HG02981 (cell line): ENCODE measurements around the gene RBM12.

Experiments used
- ATAC-seq: cut with Tn5 transposase; IDR thresholded peaks from one replicate; pipeline ENCODE4 v1.9.1; 2021; ENCODE audit warnings: mild to moderate bottlenecking, moderate library complexity; ENCODE audit not compliant: unreplicated experiment

RBM12 gene

GRCh38 chr20:35626386-35627001, 38.2 kb downstream of the RBM12 start:
- no peak for ATAC-seq

- no peak for ATAC-seq
These were observed 38.9 kb downstream of the RBM12 start for GRCh38 chr20:35625584-35626385.

GRCh38 chr20:35621560-35621946, 43.1 kb downstream of the RBM12 start:
- ATAC-seq, result no peak

- no peak for ATAC-seq
These were observed 43.7 kb downstream of the RBM12 start for GRCh38 chr20:35620818-35621559.

- no peak for ATAC-seq
These were observed 45.3 kb downstream of the RBM12 start for GRCh38 chr20:35619196-35620095.

GRCh38 chr20:35618263-35619131, 46.2 kb downstream of the RBM12 start:
- ATAC-seq, result no peak

- ATAC-seq, result no peak
These were observed 47.1 kb downstream of the RBM12 start for GRCh38 chr20:35617397-35618262.

GRCh38 chr20:35616465-35617396, 48.0 kb downstream of the RBM12 start:
- ATAC-seq, result no peak

- ATAC-seq, result peak; percentile 78
These were observed 48.8 kb downstream of the RBM12 start, which contains the start of gene SPAG4 for GRCh38 chr20:35615667-35616464. Gene SPAG4 (plus strand): TSS chr20:35615829. CDS start chr20:35616004, 175 bp downstream.

GRCh38 chr20:35611482-35611881, 53.2 kb downstream of the RBM12 start:
- no peak for ATAC-seq

GRCh38 chr20:35610833-35611427, 53.8 kb downstream of the RBM12 start:
- ATAC-seq, result no peak

- ATAC-seq, result no peak
These were observed 57.5 kb downstream of the RBM12 start for GRCh38 chr20:35607003-35607735.

GRCh38 chr20:35606127-35606526, 58.6 kb downstream of the RBM12 start:
- no peak for ATAC-seq

- no peak for ATAC-seq
These were observed 60.3 kb downstream of the RBM12 start for GRCh38 chr20:35604449-35604747.

- ATAC-seq, result no peak
These were observed 60.8 kb downstream of the RBM12 start for GRCh38 chr20:35603695-35604448.
